Activated T-cell treated with anti-CD3 and anti-CD28 coated beads, Interleukin-2, amount 50 U/mL, for 1 hour (primary cell): ENCODE data around the gene CARTPT.

ENCODE experiments used
- DNase-seq: peaks from one replicate; pipeline ENCODE4 v3.0.0-alpha.2; 2020

The CARTPT gene

GRCh38 chr5:71719063-71719964, at the start of gene CARTPT:
CARTPT (plus strand) TSS chr5:71719275; CDS start chr5:71719294, 19 bp downstream.
- no peak for DNase-seq

- no peak for DNase-seq
Observed at GRCh38 chr5:71677977-71678376, 41.1 kb upstream of the CARTPT start.

- no peak for DNase-seq
Observed at GRCh38 chr5:71679714-71680113, 39.4 kb upstream of the CARTPT start.

- DNase-seq, result no peak
Observed at GRCh38 chr5:71680510-71680909, 38.6 kb upstream of the CARTPT start.

- no peak for DNase-seq
Observed at GRCh38 chr5:71681296-71681695, 37.8 kb upstream of the CARTPT start.

- DNase-seq, result no peak
Observed at GRCh38 chr5:71684309-71684708, 34.8 kb upstream of the CARTPT start.

- DNase-seq, result no peak
Observed at GRCh38 chr5:71693828-71694427, 25.1 kb upstream of the CARTPT start.

- no peak for DNase-seq
Observed at GRCh38 chr5:71695071-71695470, 24.0 kb upstream of the CARTPT start.

GRCh38 chr5:71695595-71695994, 23.5 kb upstream of the CARTPT start:
- no peak for DNase-seq

- no peak for DNase-seq
Observed at GRCh38 chr5:71697967-71698366, 21.1 kb upstream of the CARTPT start.

GRCh38 chr5:71699233-71699632, 19.8 kb upstream of the CARTPT start:
- no peak for DNase-seq

GRCh38 chr5:71699751-71700150, 19.3 kb upstream of the CARTPT start:
- no peak for DNase-seq

GRCh38 chr5:71700803-71701202, 18.3 kb upstream of the CARTPT start:
- DNase-seq, result no peak

GRCh38 chr5:71701407-71701806, 17.7 kb upstream of the CARTPT start:
- DNase-seq, result no peak

- no peak for DNase-seq
Observed at GRCh38 chr5:71703941-71704340, 15.1 kb upstream of the CARTPT start.

- no peak for DNase-seq
Observed at GRCh38 chr5:71705421-71705820, 13.7 kb upstream of the CARTPT start.

GRCh38 chr5:71706906-71707305, 12.2 kb upstream of the CARTPT start:
- no peak for DNase-seq

GRCh38 chr5:71711610-71712009, 7.5 kb upstream of the CARTPT start:
- DNase-seq, result no peak

- no peak for DNase-seq
Observed at GRCh38 chr5:71714911-71715310, 4.2 kb upstream of the CARTPT start.

GRCh38 chr5:71727978-71728377, 8.9 kb downstream of the CARTPT start:
- no peak for DNase-seq

- no peak for DNase-seq
Observed at GRCh38 chr5:71731015-71731414, 11.9 kb downstream of the CARTPT start.

GRCh38 chr5:71732011-71732410, 12.9 kb downstream of the CARTPT start:
- DNase-seq, result no peak

GRCh38 chr5:71734141-71734540, 15.1 kb downstream of the CARTPT start:
- no peak for DNase-seq

- no peak for DNase-seq
Observed at GRCh38 chr5:71737931-71738539, 19.0 kb downstream of the CARTPT start.
